ENCODE data around the gene RSBN1L.
"Not testable (repeated sequence)": the region's sequence is repeated elsewhere in the genome, so short reads cannot be mapped to it uniquely, and the experiment has no call there.

RSBN1L gene

GRCh38 chr7:77696057-77696642, at the start of gene RSBN1L:
Gene RSBN1L, plus strand, starts transcription at chr7:77696459. Its CDS starts 11 bp downstream, at chr7:77696470.
- Histone ChIP-seq H3K27ac (peak within 1 kb of the TSS; percentile 91), H2AFZ (ENCODE audit: low read depth) (peak within 1 kb of the TSS; percentile 87), H3K4me1 (ENCODE audit: low read depth, poor library complexity, severe bottlenecking) (peaks cover 45% of the 10 kb centered on the region), H3K4me3 (IDR thresholded peaks at IDR 0.05; ENCODE audit: insufficient read depth, low read depth, low read length) (no peak within 1 kb of the TSS), H3K36me3 (ENCODE audit: insufficient read depth) (no peaks in the 10 kb centered on the region), H4K20me1 (ENCODE audit: insufficient read depth) (peaks cover 27% of the 10 kb centered on the region), H3K79me2 (ENCODE audit: insufficient read depth, low read depth) (peaks cover 58% of the 10 kb centered on the region), H3K27me3 (ENCODE audit: insufficient read depth, low read depth) (no peaks in the 10 kb centered on the region), H3K9ac (peak within 1 kb of the TSS; percentile 96), H3K4me2 (peak within 1 kb of the TSS; percentile 91)
- no peak for TF ChIP-seq CTCF (conservative IDR thresholded peaks at IDR 0.05; ENCODE audit: low read depth, low read length)

- no peak overlapping the region for H3K27ac ChIP-seq
- H3K9ac ChIP-seq: no peak overlapping the region
- H3K79me2 ChIP-seq (ENCODE audit: insufficient read depth, low read depth): no peaks in the 10 kb centered on the region
- H4K20me1 ChIP-seq (ENCODE audit: insufficient read depth): no peaks in the 10 kb centered on the region
- no peaks in the 10 kb centered on the region for H3K27me3 ChIP-seq (ENCODE audit: insufficient read depth, low read depth)
- no peak overlapping the region for H2AFZ ChIP-seq (ENCODE audit: low read depth)
- H3K4me1 ChIP-seq (ENCODE audit: low read depth, poor library complexity, severe bottlenecking): peaks cover 5% of the 10 kb centered on the region
- H3K4me2 ChIP-seq: no peak overlapping the region
- no peak for TF ChIP-seq CTCF (conservative IDR thresholded peaks at IDR 0.05; ENCODE audit: low read depth, low read length)
- no peaks in the 10 kb centered on the region for H3K36me3 ChIP-seq (ENCODE audit: insufficient read depth)
- no peak overlapping the region for H3K4me3 ChIP-seq (IDR thresholded peaks at IDR 0.05; ENCODE audit: insufficient read depth, low read depth, low read length)
These were observed 47.4 kb upstream of the RSBN1L start for GRCh38 chr7:77648742-77649338.

- TF ChIP-seq CTCF (conservative IDR thresholded peaks at IDR 0.05; ENCODE audit: low read depth, low read length): no peak
- Histone ChIP-seq H3K4me1 (ENCODE audit: low read depth, poor library complexity, severe bottlenecking) (peaks cover 5% of the 10 kb centered on the region), H3K79me2 (ENCODE audit: insufficient read depth, low read depth) (no peaks in the 10 kb centered on the region), H3K27ac (no peak overlapping the region), H3K36me3 (ENCODE audit: insufficient read depth) (no peaks in the 10 kb centered on the region), H3K9ac (no peak overlapping the region), H3K4me3 (IDR thresholded peaks at IDR 0.05; ENCODE audit: insufficient read depth, low read depth, low read length) (no peak overlapping the region), H3K4me2 (no peak overlapping the region), H2AFZ (ENCODE audit: low read depth) (no peak overlapping the region), H3K27me3 (ENCODE audit: insufficient read depth, low read depth) (no peaks in the 10 kb centered on the region), H4K20me1 (ENCODE audit: insufficient read depth) (no peaks in the 10 kb centered on the region)
These were observed 46.4 kb upstream of the RSBN1L start for GRCh38 chr7:77649716-77650349.

- no peaks in the 10 kb centered on the region for H3K27me3 ChIP-seq (ENCODE audit: insufficient read depth, low read depth)
- no peak overlapping the region for H3K4me3 ChIP-seq (IDR thresholded peaks at IDR 0.05; ENCODE audit: insufficient read depth, low read depth, low read length)
- no peak overlapping the region for H3K27ac ChIP-seq
- H4K20me1 ChIP-seq (ENCODE audit: insufficient read depth): no peaks in the 10 kb centered on the region
- no peak overlapping the region for H3K9ac ChIP-seq
- TF ChIP-seq CTCF (conservative IDR thresholded peaks at IDR 0.05; ENCODE audit: low read depth, low read length): peak; percentile 85
- H3K79me2 ChIP-seq (ENCODE audit: insufficient read depth, low read depth): no peaks in the 10 kb centered on the region
- H3K4me1 ChIP-seq (ENCODE audit: low read depth, poor library complexity, severe bottlenecking): peaks cover 5% of the 10 kb centered on the region
- H3K4me2 ChIP-seq: no peak overlapping the region
- H2AFZ ChIP-seq (ENCODE audit: low read depth): no peak overlapping the region
- H3K36me3 ChIP-seq (ENCODE audit: insufficient read depth): no peaks in the 10 kb centered on the region
These were observed 44.6 kb upstream of the RSBN1L start for GRCh38 chr7:77651575-77652162.

- not testable (repeated sequence) for H3K4me3 ChIP-seq (IDR thresholded peaks at IDR 0.05; ENCODE audit: insufficient read depth, low read depth, low read length); H3K27ac ChIP-seq; H3K4me2 ChIP-seq; H2AFZ ChIP-seq (ENCODE audit: low read depth); H3K4me1 ChIP-seq (ENCODE audit: low read depth, poor library complexity, severe bottlenecking); H4K20me1 ChIP-seq (ENCODE audit: insufficient read depth); H3K79me2 ChIP-seq (ENCODE audit: insufficient read depth, low read depth); H3K9ac ChIP-seq; H3K27me3 ChIP-seq (ENCODE audit: insufficient read depth, low read depth); H3K36me3 ChIP-seq (ENCODE audit: insufficient read depth)
These were observed 43.4 kb upstream of the RSBN1L start for GRCh38 chr7:77652826-77653225.

Measured in KMS-11 (cell line).